H1 (cell line): ENCODE measurements around the gene ARHGAP8. TPM values are rescaled to one million over a fixed set of nuclear protein-coding genes. Genes with fewer than 3 reads are reported as not detected.

Experiments used
- CTCF ChIA-PET: fragments of 300-600 bp; sonication (Branson Sonifier 250); formaldehyde crosslinking; loops from one replicate; lab custom pipeline; 2021; ENCODE audit not compliant: partially characterized antibody; lab: Charles Lee
- POLR2A ChIA-PET: fragments of 300-600 bp; sonication (Branson Sonifier 250); formaldehyde crosslinking; loops from one replicate; lab custom pipeline; 2021; ENCODE audit warnings: inconsistent platforms; ENCODE audit not compliant: partially characterized antibody; lab: Charles Lee
- DNase-seq, 2 experiments: peaks; one replicate each; pipeline versions ENCODE4 v3.0.0 to v3.0.0-alpha.2; 2010 to 2022; ENCODE audit warnings: low spot score in 2 of 2, low read depth in 1 of 2, mixed read lengths in 1 of 2
- FAIRE-seq: peaks from 2 replicates; lab custom pipeline; 2011; peaks lifted over from hg19 to GRCh38; lab: Jason Lieb, UNC
- H2AFZ ChIP-seq: 2 replicates; pipeline ENCODE4 v1.8.1; 2012; ENCODE audit warnings: low read length, inconsistent platforms
- H2AK5ac ChIP-seq: 2 replicates; pipeline ENCODE4 v1.6.1; 2013; ENCODE audit warnings: low read depth, low read length
- H2BK120ac ChIP-seq: replicated peaks from 2 replicates; pipeline ENCODE3; 2013; ENCODE audit warnings: low read depth, low read length, inconsistent platforms
- H2BK12ac ChIP-seq: 2 replicates; pipeline ENCODE4 v1.6.1; 2013; ENCODE audit warnings: low read depth, low read length
- H2BK15ac ChIP-seq: 2 replicates; pipeline ENCODE4 v1.6.1; 2013; ENCODE audit warnings: low read length
- H2BK20ac ChIP-seq: 2 replicates; pipeline ENCODE4 v1.6.1; 2013; ENCODE audit warnings: low read length
- H2BK5ac ChIP-seq: 2 replicates; pipeline ENCODE4 v1.6.1; 2013; ENCODE audit warnings: low read depth, low read length
- H3K14ac ChIP-seq: 2 replicates; pipeline ENCODE4 v1.6.1; 2013; ENCODE audit warnings: inconsistent platforms; ENCODE audit not compliant: insufficient read length
- H3K18ac ChIP-seq: 2 replicates; pipeline ENCODE4 v1.6.1; 2013; ENCODE audit warnings: low read length; ENCODE audit errors: extremely low read depth
- H3K23ac ChIP-seq: 2 replicates; pipeline ENCODE4 v1.6.1; 2013; ENCODE audit warnings: inconsistent platforms; ENCODE audit not compliant: insufficient read length
- H3K23me2 ChIP-seq: 2 replicates; pipeline ENCODE4 v1.6.1; 2013; ENCODE audit warnings: low read depth, low read length
- H3K27ac ChIP-seq: 2 replicates; pipeline ENCODE4 v1.6.1; 2011; ENCODE audit warnings: low read depth, low read length, inconsistent platforms
- H3K27me3 ChIP-seq, 4 experiments: replicated peaks in 1 of 4; 1 replicate in 1 of 4; 2 replicates in 3 of 4; pipeline versions ENCODE4 v1.6.1 to v1.8.1; 2011 to 2013; ENCODE audit warnings: low read length in 3 of 4, mild to moderate bottlenecking in 3 of 4, inconsistent platforms in 2 of 4, mixed read lengths in 2 of 4, moderate library complexity in 1 of 4; ENCODE audit not compliant: control insufficient read depth in 3 of 4, insufficient read depth in 3 of 4; ENCODE audit errors: extremely low read depth in 1 of 4
- H3K36me3 ChIP-seq, 4 experiments: 2 replicates each; pipeline versions ENCODE4 v1.6.1 to v1.8.1; 2011 to 2013; ENCODE audit warnings: mild to moderate bottlenecking in 4 of 4, low read length in 3 of 4, moderate library complexity in 2 of 4, control low read depth in 1 of 4, inconsistent platforms in 1 of 4; ENCODE audit not compliant: insufficient read depth in 4 of 4, control insufficient read depth in 2 of 4
- H3K4ac ChIP-seq: replicated peaks from 2 replicates; pipeline ENCODE3; 2013; ENCODE audit warnings: low read length, low read depth, mixed read lengths, inconsistent platforms; ENCODE audit not compliant: insufficient read length
- H3K4me1 ChIP-seq, 4 experiments: replicated peaks in 1 of 4; 1 replicate in 1 of 4; 2 replicates in 3 of 4; pipeline versions ENCODE4 v1.6.1 to v1.8.1; 2011 to 2013; ENCODE audit warnings: low read length in 3 of 4, inconsistent platforms in 2 of 4, mixed read lengths in 1 of 4; ENCODE audit not compliant: insufficient read depth in 4 of 4, control insufficient read depth in 3 of 4
- H3K4me2 ChIP-seq, 2 experiments: 2 replicates each; pipeline versions ENCODE4 v1.6.1 to v1.8.1; 2011 to 2013; ENCODE audit warnings: low read depth in 2 of 2, low read length in 2 of 2, control low read depth in 1 of 2, inconsistent platforms in 1 of 2, mild to moderate bottlenecking in 1 of 2; ENCODE audit not compliant: insufficient read depth in 1 of 2
- H3K4me3 ChIP-seq, 4 experiments: fragments of 200-600, 300-600 bp in 1 of 4; sonication (generic), shearing (Covaris generic), sonication (Bioruptor Twin) in 1 of 4; 2 replicates each; pipeline versions ENCODE4 v1.5.1 to v1.8.1; 2011 to 2016; ENCODE audit warnings: low read length in 4 of 4, low read depth in 3 of 4, control low read depth in 2 of 4, inconsistent platforms in 2 of 4, mild to moderate bottlenecking in 2 of 4, mixed read lengths in 1 of 4, moderate library complexity in 1 of 4; ENCODE audit not compliant: insufficient read depth in 2 of 4; ENCODE audit errors: extremely low read depth in 1 of 4
- H3K56ac ChIP-seq: replicated peaks from 2 replicates; pipeline ENCODE3; 2013; ENCODE audit warnings: low read depth, mild to moderate bottlenecking, mixed read lengths, low read length, inconsistent platforms; ENCODE audit not compliant: insufficient read length
- H3K79me1 ChIP-seq: 2 replicates; pipeline ENCODE4 v1.6.1; 2013; ENCODE audit warnings: low read depth, low read length, control low read depth
- H3K79me2 ChIP-seq, 2 experiments: 2 replicates each; pipeline versions ENCODE4 v1.6.1 to v1.8.1; 2012 to 2013; ENCODE audit warnings: low read length in 2 of 2, mild to moderate bottlenecking in 2 of 2, inconsistent platforms in 1 of 2; ENCODE audit not compliant: insufficient read depth in 2 of 2, control insufficient read depth in 1 of 2
- H3K9ac ChIP-seq, 4 experiments: replicated peaks in 1 of 4; 1 replicate in 1 of 4; 2 replicates in 3 of 4; pipeline versions ENCODE4 v1.6.1 to v1.8.1; 2011 to 2013; ENCODE audit warnings: low read depth in 3 of 4, low read length in 3 of 4, control low read depth in 2 of 4, mild to moderate bottlenecking in 2 of 4, moderate library complexity in 2 of 4, inconsistent platforms in 1 of 4; ENCODE audit errors: extremely low read depth in 1 of 4
- H3K9me3 ChIP-seq, 2 experiments: 2 replicates each; pipeline versions ENCODE4 v1.6.1 to v1.8.1; 2012 to 2013; ENCODE audit warnings: mild to moderate bottlenecking in 2 of 2, moderate library complexity in 2 of 2, control low read depth in 1 of 2, inconsistent platforms in 1 of 2, low read depth in 1 of 2, low read length in 1 of 2, mixed read lengths in 1 of 2; ENCODE audit not compliant: insufficient read depth in 2 of 2
- H4K20me1 ChIP-seq, 2 experiments: replicated peaks in 1 of 2; 2 replicates each; pipeline versions ENCODE3 to v1.8.1; 2011 to 2013; ENCODE audit warnings: inconsistent platforms in 2 of 2, low read length in 2 of 2, mild to moderate bottlenecking in 1 of 2; ENCODE audit not compliant: insufficient read depth in 2 of 2, control insufficient read depth in 1 of 2
- H4K5ac ChIP-seq: 2 replicates; pipeline ENCODE4 v1.6.1; 2013; ENCODE audit warnings: low read length, low read depth, mixed read lengths, inconsistent platforms; ENCODE audit not compliant: insufficient read length
- H4K8ac ChIP-seq: 2 replicates; pipeline ENCODE4 v1.8.0; 2013; ENCODE audit warnings: mild to moderate bottlenecking, moderate library complexity, low read length, inconsistent platforms; ENCODE audit not compliant: insufficient read depth; ENCODE audit errors: extremely low read depth
- H4K91ac ChIP-seq: replicated peaks from 2 replicates; pipeline ENCODE3; 2013; ENCODE audit warnings: low read length, mixed read lengths, inconsistent platforms; ENCODE audit not compliant: insufficient read length
- BRCA1 ChIP-seq: IDR thresholded peaks from 2 replicates; pipeline ENCODE4 v1.6.1; 2012; ENCODE audit warnings: low read depth, low read length, improper control_type of control experiment
- CEBPB ChIP-seq: IDR thresholded peaks from 2 replicates; pipeline ENCODE4 v1.6.1; 2012; ENCODE audit warnings: low read depth, low read length
- CREB1 ChIP-seq: IDR thresholded peaks from 2 replicates; pipeline ENCODE4 v1.6.1; 2012; ENCODE audit warnings: inconsistent platforms
- EGR1 ChIP-seq: IDR thresholded peaks from 2 replicates; pipeline ENCODE4 v1.6.1; 2011; ENCODE audit warnings: low read depth, low read length, borderline replicate concordance
- HDAC6 ChIP-seq: IDR thresholded peaks from one replicate; pipeline ENCODE4 v1.7.1; 2012; ENCODE audit warnings: low read depth, mild to moderate bottlenecking, inconsistent platforms, low read length, moderate library complexity
- JUND ChIP-seq: IDR thresholded peaks from 2 replicates; pipeline ENCODE4 v1.6.1; 2011; ENCODE audit warnings: mild to moderate bottlenecking, improper control_type of control experiment, low read length
- NANOG ChIP-seq: IDR thresholded peaks from 2 replicates; pipeline ENCODE4 v1.6.1; 2011; ENCODE audit warnings: low read length, low read depth, mild to moderate bottlenecking, inconsistent platforms; ENCODE audit not compliant: insufficient read depth, poor library complexity, severe bottlenecking
- NRF1 ChIP-seq: IDR thresholded peaks from 2 replicates; pipeline ENCODE4 v1.6.1; 2011; ENCODE audit warnings: mild to moderate bottlenecking, low read depth, low read length, improper control_type of control experiment
- RAD21 ChIP-seq, 2 experiments: IDR thresholded peaks in 1 of 2; conservative IDR thresholded peaks in 1 of 2; 2 replicates each; pipeline ENCODE4 v1.6.1; 2011; ENCODE audit warnings: low read depth in 2 of 2, low read length in 2 of 2, improper control_type of control experiment in 1 of 2, inconsistent platforms in 1 of 2, mild to moderate bottlenecking in 1 of 2, moderate library complexity in 1 of 2
- RBBP5 ChIP-seq: IDR thresholded peaks from 2 replicates; pipeline ENCODE4 v1.7.1; 2012; ENCODE audit warnings: low read depth, mild to moderate bottlenecking, inconsistent platforms, low read length, moderate library complexity, borderline replicate concordance
- SRF ChIP-seq: IDR thresholded peaks from 2 replicates; pipeline ENCODE4 v1.6.1; 2011; ENCODE audit warnings: mild to moderate bottlenecking, low read depth, low read length, moderate library complexity
- YY1 ChIP-seq: IDR thresholded peaks from 2 replicates; pipeline ENCODE4 v1.6.1; 2011; ENCODE audit warnings: low read depth, mild to moderate bottlenecking, low read length
- WGBS, 2 experiments: shearing (Covaris generic) in 1 of 2; methylation state at CpG; one replicate each; pipeline versions ENCODE4 v1.1.6 to v1.1.7; 2013 to 2015; ENCODE audit warnings: low lambda C conversion rate in 2 of 2, mixed read lengths in 2 of 2, inconsistent platforms in 1 of 2, low coverage in 1 of 2, missing lambda C conversion rate in 1 of 2; ENCODE audit not compliant: insufficient replicate concordance in 2 of 2, insufficient coverage in 1 of 2, insufficient read length in 1 of 2; ENCODE audit errors: extremely low coverage in 1 of 2, missing lambda C conversion rate in 1 of 2; 5-methylcytosine and 5-hydroxymethylcytosine counted together
- polyA plus RNA-seq, 7 experiments: library from polyadenylated mRNA; depleted of rRNA in 3 of 7; stranded (reverse) in 5 of 7; unstranded in 2 of 7; fragments of >200 nt in 5 of 7; fragments of 200-250 nt in 2 of 7; gene quantifications; 1 replicate in 5 of 7; 2 replicates in 1 of 7; 4 replicates in 1 of 7; pipeline versions ENCODE4 v1.2.1 to v1.2.3, GENCODE V29; 2011 to 2013; ENCODE audit warnings: missing spikeins in 2 of 7, mixed read lengths in 2 of 7
- total RNA-seq: library from RNA; stranded (reverse); fragmentation: NEBNext Ultra II Directional; extraction: Animal tissue kit (Norgen Biotek cat#: 25700); gene quantifications from 2 replicates; pipeline ENCODE4 v1.2.1, GENCODE V29; 2021
- TF ChIP-seq, protein P1 (sequence below): IDR thresholded peaks from 2 replicates; pipeline ENCODE4 v1.6.1; 2012; ENCODE audit warnings: inconsistent platforms

The ARHGAP8 gene
- total and polyA plus RNA-seq, 2 of the 8 experiments (the other 6 are each of a cell fraction or from before 2014, with no cell fraction given): 35.6 to 47.7 TPM

DNA sequence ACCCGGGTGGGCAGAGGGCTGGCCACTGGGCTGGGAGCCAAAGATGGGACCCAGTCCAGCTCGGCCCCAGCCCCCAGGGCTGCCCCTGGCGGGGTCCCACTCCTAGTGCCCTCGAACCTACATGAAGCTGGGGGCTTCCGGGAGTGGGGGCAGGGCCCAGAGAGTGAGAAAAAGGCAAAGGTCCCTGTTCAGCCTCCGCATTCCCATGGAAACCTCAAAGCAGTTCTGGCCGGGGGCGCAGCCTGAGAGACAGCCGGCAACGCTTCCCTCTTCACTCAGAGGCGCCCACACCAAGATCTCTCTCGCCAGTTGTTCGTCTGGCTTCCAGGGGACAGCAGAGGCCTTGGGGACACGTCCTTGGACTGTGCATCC is 22.4 kb upstream of the ARHGAP8 start:
- CTCF ChIA-PET: interaction anchor here (0.6 to 8.0 kb wide), 7 partner anchors 9 to 50 kb away, joined by 3 to 80 read pairs (median 3); no protein-coding TSS in a partner anchor
- H2AFZ ChIP-seq: no peak overlapping the region
- 90% methylated on average over 14 of the region's 14 CpGs; no CpG with 5 or more reads in 1 of the 2 experiments for WGBS, 2 experiments

More for the DNA sequence above, 22.4 kb upstream of the ARHGAP8 start:
- no peak overlapping the region for H3K14ac ChIP-seq
- H3K56ac ChIP-seq: no peak overlapping the region
- no peak overlapping the region for H3K23ac ChIP-seq
- 0 out of 2 replicates have a peak overlapping the region, but pooled peaks have one; percentile 82 for H2AK5ac ChIP-seq
- no peak overlapping the region for H2BK20ac ChIP-seq
- no peak overlapping the region for H2BK12ac ChIP-seq
- H2BK5ac ChIP-seq: no peak overlapping the region
- H4K91ac ChIP-seq: no peak overlapping the region
- FAIRE-seq (no peak), DNase-seq (peak in 1 of 2 experiments; percentile 46)
- H4K20me1 ChIP-seq: peaks cover 0 to 10% of the 10 kb centered on the region in 2 experiments
- POLR2A ChIA-PET: no interaction called here
- H4K5ac ChIP-seq: no peak overlapping the region
- no peak overlapping the region for H4K8ac ChIP-seq
- no peak overlapping the region for H2BK15ac ChIP-seq
- H3K4me1 ChIP-seq: peaks cover 0 to 2% (median 0%) of the 10 kb centered on the region in 4 experiments; a peak in 1 of 7 replicates
- H3K9ac ChIP-seq: no peak overlapping the region; a peak in 1 of 7 replicates
- no peak overlapping the region for H3K4ac ChIP-seq
- H3K79me1 ChIP-seq: no peaks in the 10 kb centered on the region
- H3K9me3 ChIP-seq: no peaks in the 10 kb centered on the region
- TF ChIP-seq BRCA1 (no peak), HDAC6 (no peak), NRF1 (no peak), CEBPB (no peak), RBBP5 (no peak), JUND (no peak), EGR1 (no peak), SRF (no peak), RAD21 (IDR thresholded peaks at IDR 0.05 in 1 of 2, conservative IDR thresholded peaks at IDR 0.05 in 1 of 2; ENCODE audit: low read depth in 2 of 2, low read length in 2 of 2) (no peak), YY1 (no peak), NANOG (no peak), CREB1 (no peak)
- TF ChIP-seq, protein P1, sequence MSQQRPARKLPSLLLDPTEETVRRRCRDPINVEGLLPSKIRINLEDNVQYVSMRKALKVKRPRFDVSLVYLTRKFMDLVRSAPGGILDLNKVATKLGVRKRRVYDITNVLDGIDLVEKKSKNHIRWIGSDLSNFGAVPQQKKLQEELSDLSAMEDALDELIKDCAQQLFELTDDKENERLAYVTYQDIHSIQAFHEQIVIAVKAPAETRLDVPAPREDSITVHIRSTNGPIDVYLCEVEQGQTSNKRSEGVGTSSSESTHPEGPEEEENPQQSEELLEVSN: no peak
- no peak overlapping the region for H3K18ac ChIP-seq
- no peak overlapping the region for H3K4me3 ChIP-seq
- no peak overlapping the region for H3K27ac ChIP-seq
- H3K79me2 ChIP-seq: no peaks in the 10 kb centered on the region
- no peak overlapping the region for H2BK120ac ChIP-seq
- H3K23me2 ChIP-seq: no peaks in the 10 kb centered on the region
- no peaks in the 10 kb centered on the region; a peak in 1 of 8 replicates for H3K36me3 ChIP-seq
- H3K4me2 ChIP-seq: no peak overlapping the region
- H3K27me3 ChIP-seq: no peaks in the 10 kb centered on the region
